ENCODE data around the gene TCERG1L.
"Not testable (repeated sequence)": the region's sequence is repeated elsewhere in the genome, so short reads cannot be mapped to it uniquely, and the experiment has no call there.

Gene TCERG1L

DNA sequence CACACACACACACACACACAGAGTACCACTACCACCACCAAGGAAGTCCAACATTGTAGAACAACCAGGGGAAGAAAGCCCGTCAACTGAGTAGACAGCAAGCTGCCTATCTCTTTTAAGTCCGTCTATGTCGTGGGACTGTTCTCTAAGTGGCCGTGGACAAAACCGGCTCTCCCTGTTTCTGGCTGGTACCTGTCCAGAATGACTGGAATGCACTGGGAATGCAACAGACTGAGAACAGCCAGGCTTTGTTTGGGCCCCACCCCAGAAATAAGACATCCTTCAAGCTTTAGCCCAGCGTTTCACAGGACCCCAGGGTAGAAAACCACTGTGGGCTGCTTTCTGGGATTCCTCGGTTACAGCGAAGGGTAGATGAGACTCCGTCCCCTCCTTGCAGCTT, 203.6 kb downstream of the TCERG1L start:
- H2AFZ ChIP-seq (ENCODE audit: low read depth, low read length, severe bottlenecking), result no peak overlapping the region
- H3K9ac ChIP-seq (ENCODE audit: low read length), result no peak overlapping the region
- no peaks in the 10 kb centered on the region for H3K36me3 ChIP-seq (ENCODE audit: low read length)

DNA sequence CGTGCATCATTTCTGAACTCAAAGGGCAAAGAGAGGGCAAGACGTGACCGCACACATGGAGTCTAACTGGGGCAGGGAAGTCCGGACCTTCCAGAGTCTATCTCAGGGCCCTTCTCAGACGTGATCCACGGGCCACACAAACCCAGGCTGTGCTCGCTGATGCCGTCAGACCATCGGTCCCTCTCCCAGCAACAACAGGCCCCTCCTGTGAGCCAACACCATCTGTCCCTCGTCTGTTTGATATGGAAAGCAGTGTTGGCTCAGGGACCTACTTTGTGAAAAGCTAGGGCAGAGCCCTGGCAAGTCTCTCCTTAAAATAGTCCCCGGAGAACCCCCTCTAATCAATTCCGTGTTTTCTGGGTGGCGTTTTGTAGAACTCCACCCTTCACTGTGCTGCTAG, 208.8 kb downstream of the TCERG1L start:
- Histone ChIP-seq H3F3A (ENCODE audit: insufficient read depth) (no peaks in the 10 kb centered on the region), H3K79me2 (ENCODE audit: insufficient read depth, low read length) (no peaks in the 10 kb centered on the region), H3K9me2 (replicated peaks; ENCODE audit: insufficient read depth, low read length) (no peaks in the 10 kb centered on the region), H3K9me3 (ENCODE audit: insufficient read depth, low read length) (no peaks in the 10 kb centered on the region), H3K4me3 (ENCODE audit: insufficient read depth, low read length, poor library complexity, severe bottlenecking) (no peak overlapping the region), H3K36me3 (ENCODE audit: low read length) (no peaks in the 10 kb centered on the region), H3K27ac (ENCODE audit: low read depth, low read length) (no peak overlapping the region), H3K27me3 (ENCODE audit: low read length) (no peaks in the 10 kb centered on the region), H2AFZ (ENCODE audit: low read depth, low read length, severe bottlenecking) (no peak overlapping the region), H3K9ac (ENCODE audit: low read length) (no peak overlapping the region), H4K20me1 (ENCODE audit: low read depth, low read length) (no peaks in the 10 kb centered on the region), H3K4me2 (ENCODE audit: low read depth, low read length, poor library complexity, severe bottlenecking) (no peak overlapping the region)
- TF ChIP-seq, protein P1, sequence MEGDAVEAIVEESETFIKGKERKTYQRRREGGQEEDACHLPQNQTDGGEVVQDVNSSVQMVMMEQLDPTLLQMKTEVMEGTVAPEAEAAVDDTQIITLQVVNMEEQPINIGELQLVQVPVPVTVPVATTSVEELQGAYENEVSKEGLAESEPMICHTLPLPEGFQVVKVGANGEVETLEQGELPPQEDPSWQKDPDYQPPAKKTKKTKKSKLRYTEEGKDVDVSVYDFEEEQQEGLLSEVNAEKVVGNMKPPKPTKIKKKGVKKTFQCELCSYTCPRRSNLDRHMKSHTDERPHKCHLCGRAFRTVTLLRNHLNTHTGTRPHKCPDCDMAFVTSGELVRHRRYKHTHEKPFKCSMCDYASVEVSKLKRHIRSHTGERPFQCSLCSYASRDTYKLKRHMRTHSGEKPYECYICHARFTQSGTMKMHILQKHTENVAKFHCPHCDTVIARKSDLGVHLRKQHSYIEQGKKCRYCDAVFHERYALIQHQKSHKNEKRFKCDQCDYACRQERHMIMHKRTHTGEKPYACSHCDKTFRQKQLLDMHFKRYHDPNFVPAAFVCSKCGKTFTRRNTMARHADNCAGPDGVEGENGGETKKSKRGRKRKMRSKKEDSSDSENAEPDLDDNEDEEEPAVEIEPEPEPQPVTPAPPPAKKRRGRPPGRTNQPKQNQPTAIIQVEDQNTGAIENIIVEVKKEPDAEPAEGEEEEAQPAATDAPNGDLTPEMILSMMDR (IDR thresholded peaks at IDR 0.05; ENCODE audit: insufficient read depth, low read length, poor library complexity, severe bottlenecking), result no peak
- no peak for TF ChIP-seq EZH2phosphoT487 (conservative IDR thresholded peaks at IDR 0.05; ENCODE audit: low read length)

More for the DNA sequence above, 203.6 kb downstream of the TCERG1L start:
- Histone ChIP-seq H3K9me3 (ENCODE audit: insufficient read depth, low read length) (no peaks in the 10 kb centered on the region), H3F3A (ENCODE audit: insufficient read depth) (no peaks in the 10 kb centered on the region), H3K9me2 (replicated peaks; ENCODE audit: insufficient read depth, low read length) (no peaks in the 10 kb centered on the region), H3K4me3 (ENCODE audit: insufficient read depth, low read length, poor library complexity, severe bottlenecking) (no peak overlapping the region), H4K20me1 (ENCODE audit: low read depth, low read length) (no peaks in the 10 kb centered on the region), H3K27ac (ENCODE audit: low read depth, low read length) (no peak overlapping the region), H3K79me2 (ENCODE audit: insufficient read depth, low read length) (no peaks in the 10 kb centered on the region), H3K27me3 (ENCODE audit: low read length) (no peaks in the 10 kb centered on the region), H3K4me2 (ENCODE audit: low read depth, low read length, poor library complexity, severe bottlenecking) (no peak overlapping the region)
- TF ChIP-seq EZH2phosphoT487 (conservative IDR thresholded peaks at IDR 0.05; ENCODE audit: low read length), result no peak
- TF ChIP-seq, protein P1 (IDR thresholded peaks at IDR 0.05; ENCODE audit: insufficient read depth, low read length, poor library complexity, severe bottlenecking), result no peak

DNA sequence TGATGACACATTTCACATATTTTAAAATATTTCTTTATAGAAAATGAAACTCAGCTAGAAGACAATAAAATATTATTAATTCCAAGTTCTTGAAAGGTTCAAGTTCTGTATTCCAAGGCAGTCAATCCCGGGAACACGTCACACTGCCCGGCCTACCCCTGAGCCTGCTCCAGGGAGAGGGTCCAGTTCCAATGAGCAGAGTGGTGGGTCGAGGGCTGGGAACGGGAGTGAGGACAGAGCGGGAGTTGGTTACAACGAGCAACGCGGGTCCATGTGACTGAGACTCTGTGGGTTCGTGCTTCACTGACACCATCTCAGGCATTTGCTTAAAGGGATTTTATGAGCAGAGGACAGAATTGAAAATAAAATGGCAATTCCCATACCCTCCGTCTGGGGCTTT, 209.4 kb downstream of the TCERG1L start:
- H3K9me2 ChIP-seq (replicated peaks; ENCODE audit: insufficient read depth, low read length), result no peaks in the 10 kb centered on the region
- no peaks in the 10 kb centered on the region for H3K36me3 ChIP-seq (ENCODE audit: low read length)
- no peaks in the 10 kb centered on the region for H3F3A ChIP-seq (ENCODE audit: insufficient read depth)
- TF ChIP-seq, protein P1 (IDR thresholded peaks at IDR 0.05; ENCODE audit: insufficient read depth, low read length, poor library complexity, severe bottlenecking), result no peak
- no peak for TF ChIP-seq EZH2phosphoT487 (conservative IDR thresholded peaks at IDR 0.05; ENCODE audit: low read length)
- no peaks in the 10 kb centered on the region for H3K79me2 ChIP-seq (ENCODE audit: insufficient read depth, low read length)
- no peak overlapping the region for H3K9ac ChIP-seq (ENCODE audit: low read length)
- no peak overlapping the region for H2AFZ ChIP-seq (ENCODE audit: low read depth, low read length, severe bottlenecking)
- H4K20me1 ChIP-seq (ENCODE audit: low read depth, low read length), result no peaks in the 10 kb centered on the region
- H3K4me3 ChIP-seq (ENCODE audit: insufficient read depth, low read length, poor library complexity, severe bottlenecking), result no peak overlapping the region
- no peaks in the 10 kb centered on the region for H3K9me3 ChIP-seq (ENCODE audit: insufficient read depth, low read length)
- no peak overlapping the region for H3K4me2 ChIP-seq (ENCODE audit: low read depth, low read length, poor library complexity, severe bottlenecking)
- H3K27ac ChIP-seq (ENCODE audit: low read depth, low read length), result no peak overlapping the region
- no peaks in the 10 kb centered on the region for H3K27me3 ChIP-seq (ENCODE audit: low read length)

DNA sequence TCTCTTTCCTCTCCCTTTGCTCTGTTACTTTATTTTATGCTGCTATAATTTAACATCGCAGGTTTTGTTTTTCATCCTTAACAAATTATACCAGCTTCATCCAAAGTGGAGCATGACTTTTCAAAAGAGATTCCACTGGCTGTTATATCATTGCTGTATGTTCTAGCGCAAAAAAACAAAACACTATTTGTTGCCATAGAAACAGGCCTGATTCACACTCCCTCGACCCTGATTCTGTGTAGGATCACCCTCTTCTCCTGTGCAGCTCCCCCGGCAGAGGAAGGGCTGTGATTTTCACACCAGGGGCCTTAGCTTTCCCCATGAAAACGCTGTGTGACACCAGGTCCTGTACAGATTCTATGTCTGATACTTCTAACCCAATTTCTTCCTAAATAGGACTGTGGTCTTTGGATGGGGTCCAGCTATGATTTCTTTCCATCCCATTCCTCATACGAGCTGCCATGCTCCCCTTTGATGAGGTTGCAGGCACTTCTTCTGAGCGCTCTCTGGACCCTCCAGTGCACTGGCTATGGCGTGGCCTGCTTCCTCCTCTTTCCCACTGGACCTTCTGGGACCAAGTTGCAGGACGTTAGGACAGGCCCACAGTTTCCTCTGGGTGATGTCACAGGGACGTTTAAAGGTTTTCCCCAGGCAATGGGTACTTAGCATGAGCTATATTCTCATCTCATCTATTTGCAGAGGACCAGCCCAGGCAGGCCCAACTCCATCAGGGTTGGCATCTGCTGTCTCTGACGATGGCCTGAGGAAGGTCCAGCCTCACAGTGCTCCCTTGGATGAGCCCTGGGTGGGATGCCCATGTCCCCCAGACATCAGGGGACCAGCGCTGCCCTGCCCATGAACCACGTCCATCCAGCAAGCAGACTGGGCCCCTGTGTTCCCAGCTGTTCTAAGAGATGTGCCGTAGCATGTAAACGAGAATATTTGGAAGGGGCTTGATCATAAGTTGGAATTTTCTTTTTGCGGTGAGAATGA, 210.8 kb downstream of the TCERG1L start:
- H3K9me3 ChIP-seq (ENCODE audit: insufficient read depth, low read length); H3K79me2 ChIP-seq (ENCODE audit: insufficient read depth, low read length); H3K36me3 ChIP-seq (ENCODE audit: low read length); H3F3A ChIP-seq (ENCODE audit: insufficient read depth); H3K27me3 ChIP-seq (ENCODE audit: low read length); H4K20me1 ChIP-seq (ENCODE audit: low read depth, low read length); H2AFZ ChIP-seq (ENCODE audit: low read depth, low read length, severe bottlenecking); H3K9ac ChIP-seq (ENCODE audit: low read length); H3K4me3 ChIP-seq (ENCODE audit: insufficient read depth, low read length, poor library complexity, severe bottlenecking); H3K9me2 ChIP-seq (replicated peaks; ENCODE audit: insufficient read depth, low read length); H3K4me2 ChIP-seq (ENCODE audit: low read depth, low read length, poor library complexity, severe bottlenecking); H3K27ac ChIP-seq (ENCODE audit: low read depth, low read length): not testable (repeated sequence)

Measured in SU-DHL-6 (cell line).